CD8-positive, alpha-beta memory T cell (primary cell): Measurements from ENCODE around the gene SETD7. TPM values are rescaled to one million over a fixed set of nuclear protein-coding genes. Genes with fewer than 3 reads are reported as not detected.
A peak's percentile ranks its signal among the peaks of the same experiment; 100 is the strongest.

ENCODE experiments used
- CTCF ChIA-PET: fragments of 350-600 bp; sonication (Branson Sonifier 250); formaldehyde crosslinking; loops from one replicate; lab custom pipeline; 2021; ENCODE audit warnings: antibody characterized with exemption; lab: Charles Lee
- POLR2A ChIA-PET: fragments of 350-600 bp; sonication (Branson Sonifier 250); formaldehyde crosslinking; loops from one replicate; lab custom pipeline; 2021; ENCODE audit warnings: antibody characterized with exemption; lab: Charles Lee
- DNase-seq, 5 donors: peaks; one replicate each; pipeline versions ENCODE4 v3.0.0 to v3.0.0-alpha.2; 2020 to 2022; ENCODE audit warnings: mixed read lengths in 1 of 5
- H3K27ac ChIP-seq: one replicate; pipeline ENCODE4 v1.7.0; 2013; ENCODE audit warnings: low read depth, mild to moderate bottlenecking, low read length, moderate library complexity
- H3K27me3 ChIP-seq: 2 replicates; pipeline ENCODE4 v1.7.0; 2013; ENCODE audit warnings: low read length, mild to moderate bottlenecking; ENCODE audit not compliant: insufficient read depth, poor library complexity, severe bottlenecking
- H3K36me3 ChIP-seq: 2 replicates; pipeline ENCODE4 v1.7.0; 2013; ENCODE audit warnings: mild to moderate bottlenecking, low read length, moderate library complexity; ENCODE audit not compliant: insufficient read depth
- H3K4me1 ChIP-seq: 2 replicates; pipeline ENCODE4 v1.7.0; 2013; ENCODE audit warnings: mild to moderate bottlenecking, low read length, moderate library complexity; ENCODE audit not compliant: insufficient read depth
- H3K4me3 ChIP-seq: 2 replicates; pipeline ENCODE4 v1.7.0; 2013; ENCODE audit warnings: mild to moderate bottlenecking, low read length
- H3K9me3 ChIP-seq: 2 replicates; pipeline ENCODE4 v1.7.0; 2013; ENCODE audit warnings: mild to moderate bottlenecking, low read length
- H3K27ac Mint-ChIP-seq, 8 donors: one replicate each; pipeline ENCODE4 v1.8.0; 2020 to 2021; ENCODE audit warnings: mixed read lengths in 8 of 8, mild to moderate bottlenecking in 6 of 8, inconsistent platforms in 3 of 8, moderate library complexity in 3 of 8
- H3K27me3 Mint-ChIP-seq, 2 donors: one replicate each; pipeline ENCODE4 v1.8.0; 2020 to 2021; ENCODE audit warnings: mixed read lengths in 2 of 2, mild to moderate bottlenecking in 1 of 2, moderate library complexity in 1 of 2
- H3K36me3 Mint-ChIP-seq, 3 donors: one replicate each; pipeline ENCODE4 v1.8.0; 2020 to 2021; ENCODE audit warnings: mixed read lengths in 3 of 3, inconsistent platforms in 1 of 3, mild to moderate bottlenecking in 1 of 3
- H3K4me1 Mint-ChIP-seq, 3 donors: one replicate each; pipeline ENCODE4 v1.8.0; 2020 to 2021; ENCODE audit warnings: mixed read lengths in 3 of 3, inconsistent platforms in 1 of 3, mild to moderate bottlenecking in 1 of 3
- H3K4me3 Mint-ChIP-seq, 7 donors: one replicate each; pipeline ENCODE4 v1.8.0; 2020 to 2021; ENCODE audit warnings: mixed read lengths in 7 of 7, mild to moderate bottlenecking in 6 of 7, moderate library complexity in 4 of 7, inconsistent platforms in 2 of 7
- H3K9me3 Mint-ChIP-seq, 5 donors: one replicate each; pipeline ENCODE4 v1.8.0; 2020 to 2022; ENCODE audit warnings: mixed read lengths in 5 of 5, mild to moderate bottlenecking in 3 of 5, moderate library complexity in 2 of 5, inconsistent platforms in 1 of 5
- polyA plus RNA-seq: library from polyadenylated mRNA; unstranded; fragments of 300-500 nt; fragmentation: Illumina TruSeq; gene quantifications from one replicate; pipeline ENCODE4 v1.2.3, GENCODE V29; 2021
- total RNA-seq, 2 experiments: library from RNA; stranded (reverse); gene quantifications; one replicate each; pipeline ENCODE4 v1.2.3, GENCODE V29; 2021

Gene SETD7
- total and polyA plus RNA-seq, 3 experiments from 2014 or later, result 2.0 to 17.0 (median 15.2) TPM

DNA sequence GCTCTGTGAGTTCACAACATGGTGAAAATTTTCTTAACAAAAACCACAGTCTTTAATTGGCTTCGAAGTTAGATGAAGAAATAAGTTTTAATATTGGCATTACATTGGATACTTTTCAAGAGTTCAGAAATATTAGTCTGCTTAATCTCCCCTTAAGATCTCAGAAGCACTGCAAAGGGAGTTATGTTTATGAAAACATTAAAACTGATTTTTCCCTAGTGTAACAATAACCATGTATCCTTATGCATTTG lies 1.5 kb downstream of the SETD7 start:
- POLR2A ChIA-PET, result interaction anchor here (0.7 to 3.4 kb wide), 3 partner anchors 10 to 101 kb away, joined by 4 to 31 read pairs (median 4); partner anchors contain the start of gene RAB33B
- Histone ChIP-seq H3K9me3 (no peaks in the 10 kb centered on the region), H3K4me3 (no peak overlapping the region), H3K27me3 (no peaks in the 10 kb centered on the region), H3K27ac (no peak overlapping the region), H3K36me3 (no peaks in the 10 kb centered on the region), H3K4me1 (peaks cover 18% of the 10 kb centered on the region)
- Mint-ChIP-seq H3K4me3 (peak overlapping the region; percentile 91 to 99 (median 97)), H3K27me3 (peaks cover 4 to 11% of the 10 kb centered on the region in 2 donors), H3K9me3 (no peaks in the 10 kb centered on the region), H3K36me3 (peaks cover 0 to 16% (median 0%) of the 10 kb centered on the region in 3 donors), H3K4me1 (peaks cover 34 to 69% (median 44%) of the 10 kb centered on the region in 3 donors), H3K27ac (peak overlapping the region; percentile 93 to 99 (median 96))
- CTCF ChIA-PET, result interaction anchor here (1.0 to 1.1 kb wide), 2 partner anchors 13 to 49 kb away, joined by 3 read pairs; no protein-coding TSS in a partner anchor
- DNase-seq, result no peak

DNA sequence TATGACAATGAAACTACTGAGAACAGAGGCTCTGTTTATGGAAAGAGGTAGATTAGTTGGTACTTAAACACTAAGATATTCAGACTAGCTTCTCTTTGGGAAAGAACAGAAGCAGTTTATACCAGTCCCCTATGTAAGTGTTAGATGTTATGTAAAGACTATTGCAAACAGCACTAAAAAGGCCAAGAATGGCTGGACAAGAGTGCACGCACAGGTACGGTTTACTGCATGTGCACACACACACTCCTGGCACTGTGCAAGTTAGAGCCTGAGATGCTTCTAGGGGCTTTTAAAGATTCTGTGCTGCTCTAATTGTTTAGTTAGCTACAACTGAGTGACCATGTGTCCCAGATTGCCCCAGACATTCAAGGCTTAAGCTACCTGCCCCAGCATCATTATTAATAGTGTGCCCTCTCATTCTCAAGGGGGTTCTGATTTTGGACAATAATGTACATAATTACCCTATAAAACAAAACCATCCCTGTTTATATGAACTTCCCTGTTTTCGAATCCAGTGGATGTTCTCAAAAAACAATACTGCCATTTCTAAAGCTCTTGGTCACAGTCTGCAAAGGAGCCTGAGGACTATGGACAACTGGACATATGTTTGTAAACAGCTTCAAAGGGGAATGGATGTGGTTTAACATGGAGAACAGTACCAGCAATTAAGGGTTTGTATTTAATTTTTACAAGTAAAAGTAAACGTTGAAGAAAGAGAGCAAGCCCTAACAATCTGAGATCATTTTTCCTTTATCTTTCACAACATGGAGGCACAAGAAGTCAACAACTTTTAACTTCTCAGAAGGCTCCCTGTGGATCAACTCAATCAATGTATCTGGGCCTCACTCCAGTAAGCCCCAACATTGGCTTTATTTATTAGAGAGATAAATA lies 2.0 kb downstream of the SETD7 start:
- Mint-ChIP-seq H3K4me3 (peak overlapping the region; percentile 91 to 99 (median 97)), H3K36me3 (peaks cover 0 to 16% (median 0%) of the 10 kb centered on the region in 3 donors), H3K27ac (peak overlapping the region in 7 of 8 donors; percentile 93 to 99 (median 96)), H3K4me1 (peaks cover 35 to 68% (median 41%) of the 10 kb centered on the region in 3 donors), H3K9me3 (no peaks in the 10 kb centered on the region), H3K27me3 (peaks cover 4 to 11% of the 10 kb centered on the region in 2 donors)
- H3K4me1 ChIP-seq, result peaks cover 18% of the 10 kb centered on the region
- DNase-seq, result no peak
- no peak overlapping the region for H3K27ac ChIP-seq
- no peak overlapping the region for H3K4me3 ChIP-seq
- ChIA-PET POLR2A (interaction anchor here (0.7 to 1.5 kb wide), 2 partner anchors 10 to 22 kb away, joined by 4 read pairs; no protein-coding TSS in a partner anchor), CTCF (interaction anchor here (1.0 to 1.1 kb wide), 2 partner anchors 12 to 49 kb away, joined by 3 read pairs; no protein-coding TSS in a partner anchor)
- no peaks in the 10 kb centered on the region for H3K36me3 ChIP-seq
- H3K27me3 ChIP-seq, result no peaks in the 10 kb centered on the region
- H3K9me3 ChIP-seq, result no peaks in the 10 kb centered on the region

DNA sequence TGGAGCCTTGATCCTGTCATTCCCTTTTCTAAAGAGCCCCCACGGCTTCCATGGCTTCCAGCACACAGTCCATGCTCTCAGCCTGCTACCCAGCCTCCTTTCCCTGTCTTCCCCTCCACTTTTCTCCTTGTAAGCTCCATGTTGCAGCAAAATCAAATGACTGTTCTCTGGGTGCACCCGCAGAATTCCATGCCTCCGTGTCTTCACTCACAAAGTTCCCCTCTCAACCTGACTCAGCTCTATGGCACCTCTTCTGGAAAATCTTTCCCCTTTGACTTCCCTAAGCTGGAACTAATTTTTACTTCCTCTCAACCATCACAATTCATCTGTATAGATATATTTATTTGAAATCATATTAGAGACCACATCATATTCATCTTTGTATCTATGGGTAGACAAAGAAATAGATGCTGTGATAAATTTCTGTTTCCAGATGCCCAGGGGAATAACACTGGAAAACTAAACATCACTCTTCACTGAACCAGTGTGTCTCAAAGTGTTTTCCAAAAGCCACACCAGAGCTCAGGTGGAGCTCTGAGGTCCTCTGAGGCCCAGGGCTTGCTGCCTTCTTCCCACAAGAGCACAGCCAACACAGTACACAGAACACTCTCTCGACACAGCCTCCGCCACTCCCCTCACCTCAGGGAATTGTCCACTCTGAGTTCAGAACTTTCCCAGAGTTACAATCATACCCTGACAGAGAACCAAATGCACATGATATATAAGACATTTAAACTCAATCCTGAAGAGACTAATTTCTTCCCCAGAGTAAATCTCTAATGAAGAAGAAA lies 3.3 kb downstream of the SETD7 start:
- Mint-ChIP-seq H3K27me3 (peaks cover 4 to 11% of the 10 kb centered on the region in 2 donors), H3K36me3 (peaks cover 0 to 16% (median 0%) of the 10 kb centered on the region in 3 donors), H3K4me3 (peak overlapping the region in 2 of 7 donors; percentile 29 to 39), H3K4me1 (peaks cover 29 to 60% (median 38%) of the 10 kb centered on the region in 3 donors), H3K9me3 (no peaks in the 10 kb centered on the region), H3K27ac (peak overlapping the region; percentile 10 to 93 (median 42))
- ChIA-PET CTCF (no interaction called here), POLR2A (interaction anchor here (1.3 to 1.5 kb wide), 2 partner anchors 11 to 12 kb away, joined by 4 read pairs; no protein-coding TSS in a partner anchor)
- Histone ChIP-seq H3K36me3 (no peaks in the 10 kb centered on the region), H3K4me1 (peaks cover 16% of the 10 kb centered on the region), H3K9me3 (no peaks in the 10 kb centered on the region), H3K27ac (no peak overlapping the region), H3K27me3 (no peaks in the 10 kb centered on the region), H3K4me3 (no peak overlapping the region)
- no peak for DNase-seq

DNA sequence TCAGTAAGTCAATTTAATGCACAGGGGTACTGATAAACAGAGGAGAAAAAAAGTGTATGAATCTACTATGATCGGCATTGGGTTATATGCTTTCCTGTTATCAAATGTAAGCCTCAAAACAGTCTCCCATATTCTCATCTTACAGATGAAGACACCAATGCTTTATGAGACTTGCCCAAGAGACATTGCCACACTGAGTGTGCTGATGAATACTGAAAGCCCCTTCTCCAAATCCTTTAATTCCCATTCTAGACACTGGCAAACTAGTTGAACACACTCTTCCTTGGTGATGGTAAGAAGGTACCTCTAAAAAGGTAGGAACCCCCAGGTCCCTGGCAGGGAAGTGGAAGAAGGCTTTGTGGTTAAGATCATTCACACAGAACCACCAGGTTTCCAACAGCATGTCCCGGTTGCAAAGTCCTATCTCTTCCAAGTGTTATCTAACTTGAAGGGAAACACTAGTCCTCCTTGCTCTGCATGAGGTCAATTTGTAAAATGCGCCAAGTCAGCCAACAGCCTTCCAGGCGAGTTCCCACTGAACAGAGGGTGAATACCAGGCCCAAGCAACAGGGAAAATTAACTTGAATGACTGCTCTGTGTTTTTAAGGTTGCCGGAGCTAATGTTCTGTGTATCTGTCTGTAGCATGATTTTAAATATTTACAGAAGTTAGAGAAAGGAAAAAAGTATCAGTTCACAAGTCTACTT lies 5.1 kb downstream of the SETD7 start:
- Histone ChIP-seq H3K9me3 (no peaks in the 10 kb centered on the region), H3K36me3 (no peaks in the 10 kb centered on the region), H3K27me3 (no peaks in the 10 kb centered on the region), H3K4me1 (peaks cover 9% of the 10 kb centered on the region), H3K4me3 (no peak overlapping the region), H3K27ac (no peak overlapping the region)
- no peaks in the 10 kb centered on the region for H3K9me3 Mint-ChIP-seq
- peaks cover 0 to 3% of the 10 kb centered on the region in 2 donors for H3K27me3 Mint-ChIP-seq
- peak overlapping the region in 2 of 8 donors; percentile 52 to 61 for H3K27ac Mint-ChIP-seq
- CTCF ChIA-PET, result no interaction called here
- H3K4me1 Mint-ChIP-seq, result peaks cover 19 to 52% (median 29%) of the 10 kb centered on the region in 3 donors
- H3K36me3 Mint-ChIP-seq, result peaks cover 0 to 19% (median 3%) of the 10 kb centered on the region in 3 donors
- no peak overlapping the region for H3K4me3 Mint-ChIP-seq
- POLR2A ChIA-PET, result no interaction called here
- no peak for DNase-seq

DNA sequence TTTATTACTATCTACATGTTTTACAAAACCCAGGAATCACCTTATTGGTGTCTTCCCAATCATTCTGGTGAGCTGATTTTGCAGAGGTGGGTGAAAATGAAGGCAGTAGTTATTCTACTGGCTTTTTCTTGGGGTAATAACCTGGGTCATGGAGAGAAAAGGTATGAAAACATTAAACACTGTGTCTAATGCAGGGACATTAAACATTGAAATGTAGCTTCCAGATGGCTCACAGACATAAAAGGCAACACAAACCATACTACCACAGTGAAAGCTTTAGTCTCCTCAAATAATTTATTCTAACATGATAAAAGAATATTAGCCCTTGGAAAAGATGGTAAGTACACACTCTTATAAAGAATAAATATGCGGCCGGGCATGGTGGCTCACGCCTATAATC lies 8.0 kb downstream of the SETD7 start:
- Mint-ChIP-seq H3K4me3 (no peak overlapping the region), H3K9me3 (no peaks in the 10 kb centered on the region), H3K27me3 (no peaks in the 10 kb centered on the region), H3K36me3 (peaks cover 0 to 33% (median 6%) of the 10 kb centered on the region in 3 donors), H3K27ac (no peak overlapping the region), H3K4me1 (peaks cover 6 to 29% (median 8%) of the 10 kb centered on the region in 3 donors)
- H3K4me3 ChIP-seq, result no peak overlapping the region
- H3K27me3 ChIP-seq, result no peaks in the 10 kb centered on the region
- CTCF ChIA-PET, result no interaction called here
- no peak overlapping the region for H3K27ac ChIP-seq
- POLR2A ChIA-PET, result interaction anchor here (0.6 kb wide), 1 partner anchor 58 kb away, joined by 6 read pairs; no protein-coding TSS in a partner anchor
- H3K9me3 ChIP-seq, result no peaks in the 10 kb centered on the region
- DNase-seq, result no peak
- H3K4me1 ChIP-seq, result no peaks in the 10 kb centered on the region
- H3K36me3 ChIP-seq, result no peaks in the 10 kb centered on the region

DNA sequence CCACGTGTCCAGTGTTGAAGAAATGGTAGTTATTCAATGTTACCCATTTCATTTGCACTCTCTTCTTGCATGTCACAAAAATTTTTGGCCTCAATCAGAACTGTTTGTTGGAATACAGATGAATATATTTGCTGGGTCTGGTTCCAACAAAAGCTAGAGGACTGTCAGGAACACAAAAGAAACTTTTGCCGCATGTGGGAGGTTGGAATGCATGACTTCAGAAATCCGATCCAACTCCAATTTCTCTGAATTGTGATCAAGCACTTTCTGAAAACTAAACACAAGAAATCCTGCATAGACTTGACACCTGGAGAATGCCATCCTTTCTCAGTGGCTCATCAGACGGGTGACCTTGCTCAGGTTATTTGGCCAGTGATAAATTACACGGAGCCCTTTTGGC lies 15.4 kb downstream of the SETD7 start:
- Histone ChIP-seq H3K27ac (no peak overlapping the region), H3K27me3 (no peaks in the 10 kb centered on the region), H3K9me3 (no peaks in the 10 kb centered on the region), H3K4me1 (no peaks in the 10 kb centered on the region), H3K36me3 (no peaks in the 10 kb centered on the region), H3K4me3 (no peak overlapping the region)
- Mint-ChIP-seq H3K4me1 (peaks cover 0 to 2% (median 0%) of the 10 kb centered on the region in 3 donors), H3K36me3 (peaks cover 0 to 37% (median 7%) of the 10 kb centered on the region in 3 donors), H3K9me3 (no peaks in the 10 kb centered on the region), H3K27me3 (no peaks in the 10 kb centered on the region), H3K27ac (no peak overlapping the region), H3K4me3 (no peak overlapping the region)
- no peak for DNase-seq
- CTCF ChIA-PET, result interaction anchor here (0.7 to 1.2 kb wide), 2 partner anchors 9 to 42 kb away, joined by 3 read pairs; no protein-coding TSS in a partner anchor
- POLR2A ChIA-PET, result interaction anchor here (1.3 kb wide), 1 partner anchor 12 kb away, joined by 4 read pairs; no protein-coding TSS in a partner anchor

DNA sequence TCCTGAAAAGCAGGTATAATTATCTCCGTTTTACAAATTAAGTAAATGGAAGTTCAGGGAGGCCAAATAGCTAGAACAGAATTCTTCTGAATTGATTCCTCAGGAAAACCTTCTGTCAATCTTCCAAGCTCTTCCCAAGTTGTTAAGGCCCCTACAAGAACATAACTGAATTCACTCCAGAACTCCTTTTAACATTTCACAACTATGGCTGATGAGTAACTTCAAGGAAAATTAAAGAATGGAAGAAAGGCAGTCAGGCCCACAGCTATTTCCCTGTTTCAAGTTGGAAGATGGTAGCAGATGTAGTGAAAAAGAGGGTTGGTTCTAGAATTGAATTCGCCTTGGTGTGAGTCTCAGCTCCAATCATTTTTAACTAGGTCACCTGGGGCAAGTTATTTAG lies 15.9 kb downstream of the SETD7 start:
- no peak overlapping the region for H3K27ac ChIP-seq
- Mint-ChIP-seq H3K27ac (no peak overlapping the region), H3K36me3 (peaks cover 0 to 33% (median 5%) of the 10 kb centered on the region in 3 donors), H3K4me1 (peaks cover 0 to 2% (median 0%) of the 10 kb centered on the region in 3 donors), H3K9me3 (no peaks in the 10 kb centered on the region), H3K27me3 (no peaks in the 10 kb centered on the region), H3K4me3 (no peak overlapping the region)
- DNase-seq, result no peak
- CTCF ChIA-PET, result interaction anchor here (0.7 to 1.2 kb wide), 2 partner anchors 9 to 42 kb away, joined by 3 read pairs; no protein-coding TSS in a partner anchor
- no peak overlapping the region for H3K4me3 ChIP-seq
- H3K9me3 ChIP-seq, result no peaks in the 10 kb centered on the region
- POLR2A ChIA-PET, result no interaction called here
- no peaks in the 10 kb centered on the region for H3K36me3 ChIP-seq
- H3K4me1 ChIP-seq, result no peaks in the 10 kb centered on the region
- no peaks in the 10 kb centered on the region for H3K27me3 ChIP-seq
